ENCODE measurements around the gene TRPM2.
"Not testable (repeated sequence)": the region's sequence is repeated elsewhere in the genome, so short reads cannot be mapped to it uniquely, and the experiment has no call there.

TRPM2 gene

DNA sequence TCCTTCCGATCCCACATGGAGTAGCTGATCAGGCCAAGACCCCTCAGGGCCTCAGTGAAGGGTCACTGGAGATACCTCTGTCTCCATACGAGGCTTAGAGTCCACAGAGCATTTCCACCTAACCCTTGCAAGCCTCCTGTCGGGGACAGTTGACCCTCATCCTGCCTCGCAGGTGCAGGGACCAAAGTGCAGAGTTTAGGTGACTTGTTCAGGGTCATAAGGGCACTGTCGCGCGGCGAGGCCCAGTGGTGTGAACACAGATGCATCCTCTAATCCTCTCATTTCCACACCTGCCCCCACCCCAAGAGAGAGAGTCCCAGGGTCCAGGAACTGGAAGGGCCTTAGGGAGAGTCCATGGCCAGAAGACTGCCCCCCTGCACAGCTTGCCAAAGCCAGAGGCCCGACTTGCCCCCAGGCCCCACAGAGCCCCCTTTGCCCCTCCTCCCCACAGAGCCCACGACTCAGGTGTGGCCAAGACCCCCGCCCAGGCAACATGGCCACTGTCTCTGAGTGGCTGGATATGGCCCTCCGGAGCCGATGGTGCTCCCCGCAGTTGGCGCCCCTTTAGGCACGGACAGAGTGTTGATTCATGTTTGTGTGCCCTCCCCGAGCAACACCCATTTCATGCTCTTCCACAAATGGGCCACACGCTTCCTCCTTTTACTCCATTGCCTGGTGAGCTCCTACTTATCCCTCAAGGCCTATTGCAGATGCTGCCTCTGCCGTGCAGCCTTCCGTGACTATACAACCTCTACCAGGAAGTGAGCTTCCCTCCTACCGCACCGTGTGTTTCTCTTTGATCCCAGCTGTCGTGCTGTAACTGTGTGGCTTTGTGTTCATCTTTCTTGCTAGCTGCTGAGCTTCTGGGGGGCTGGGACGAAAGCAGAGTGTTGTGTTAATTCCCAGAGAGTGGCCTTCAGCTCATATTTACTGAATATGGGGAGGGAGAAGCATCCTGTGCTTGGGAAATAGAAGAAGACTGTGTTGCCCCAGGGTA is 1.7 kb downstream of the TRPM2 start:
- no peak for DNase-seq (ENCODE audit: low spot score)

DNA sequence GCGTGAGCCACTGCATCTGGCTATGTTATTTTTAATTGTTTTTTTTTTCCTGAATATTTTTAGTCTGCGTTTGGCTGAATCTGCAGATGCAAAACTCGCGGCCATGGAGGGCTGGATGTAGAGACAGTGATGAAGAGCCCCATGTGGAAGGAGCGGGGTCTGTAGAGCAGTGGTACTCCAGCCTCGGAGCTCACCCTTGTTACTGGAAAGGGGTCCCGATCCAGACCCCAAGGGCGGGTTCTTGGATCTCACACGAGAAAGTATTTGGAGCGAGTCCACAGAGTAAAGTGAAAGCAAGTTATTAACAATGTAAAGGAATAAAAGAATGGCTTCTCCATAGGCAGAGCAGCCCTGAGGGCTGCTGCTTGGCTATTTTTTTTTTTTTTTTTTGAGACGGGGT is 2.7 kb downstream of the TRPM2 start:
- DNase-seq (ENCODE audit: low spot score), result no peak

DNA sequence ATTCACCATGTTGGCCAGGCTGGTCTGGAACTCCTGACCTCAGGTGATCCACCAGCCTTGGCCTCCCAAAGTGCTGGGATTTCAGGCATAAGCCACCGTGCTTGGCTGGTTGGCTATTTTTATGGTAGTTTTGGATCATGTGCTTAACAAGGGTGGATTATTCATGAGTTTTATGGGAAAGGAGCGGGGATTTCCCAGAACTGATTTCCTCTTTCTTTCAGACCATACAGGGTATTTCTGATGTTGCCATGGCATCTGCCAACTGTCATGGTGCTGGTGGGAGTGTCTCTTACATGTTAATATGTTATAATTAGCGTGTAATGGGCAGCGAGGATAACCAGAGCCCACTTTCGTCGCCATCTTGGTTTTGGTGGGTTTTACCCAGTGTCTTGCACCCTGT is 3.2 kb downstream of the TRPM2 start:
- no peak for DNase-seq (ENCODE audit: low spot score)

DNA sequence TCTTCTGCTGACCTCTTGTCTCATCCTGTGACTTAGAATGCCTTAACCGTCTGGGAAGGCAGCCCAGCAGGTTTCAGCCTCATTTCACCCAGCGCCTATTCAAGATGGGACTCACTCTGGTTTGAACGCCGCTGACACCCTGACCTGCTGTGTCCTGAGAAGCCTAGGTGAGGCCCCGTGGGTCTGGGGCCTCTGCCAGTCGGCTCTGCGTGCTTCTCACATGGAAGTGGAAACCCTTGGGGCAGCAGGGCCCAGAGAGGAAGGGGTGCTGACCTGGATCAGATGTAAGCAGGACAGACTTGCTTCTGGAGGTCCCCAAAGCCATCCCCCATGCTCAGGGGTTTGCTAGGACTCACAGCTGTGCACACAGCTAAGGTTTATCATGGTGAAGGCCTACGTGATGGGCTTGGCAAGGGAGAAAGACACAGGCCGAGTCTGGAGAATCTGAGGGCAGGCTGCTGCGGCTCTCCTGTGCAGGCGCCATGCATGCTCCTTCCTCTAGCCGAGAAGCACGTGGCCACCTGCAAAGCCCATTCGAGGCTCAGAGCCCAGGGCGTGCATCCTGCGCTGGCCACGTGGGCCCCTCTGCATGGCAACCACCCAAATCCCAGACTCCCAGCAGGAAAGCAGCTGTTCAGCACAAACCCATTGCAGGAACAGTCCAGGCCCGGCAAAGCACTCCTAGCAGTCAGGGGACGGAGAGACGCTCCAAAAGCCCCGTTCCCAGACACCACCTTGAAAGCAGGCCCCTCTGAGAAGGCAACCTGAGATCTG is 3.8 kb downstream of the TRPM2 start:
- no peak for DNase-seq (ENCODE audit: low spot score)

DNA sequence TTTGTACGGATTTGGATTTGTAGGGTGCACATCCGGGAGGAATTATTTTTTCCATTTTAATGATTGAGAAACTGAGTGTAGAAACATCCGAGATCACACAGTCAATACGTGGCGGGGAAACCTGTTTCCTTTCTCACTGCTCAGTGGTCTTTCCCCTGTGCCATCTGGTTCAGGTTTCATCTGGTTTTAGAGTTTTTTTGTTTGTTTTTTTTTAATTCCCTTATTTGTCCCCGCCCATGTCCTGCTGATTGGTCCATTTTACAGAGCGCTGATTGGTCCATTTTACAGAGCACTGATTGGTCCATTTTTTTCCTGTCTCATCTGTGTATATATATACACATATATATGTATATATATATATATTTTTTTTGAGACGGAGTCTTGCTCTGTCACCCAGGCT is 6.0 kb downstream of the TRPM2 start:
- DNase-seq (ENCODE audit: low spot score), result no peak

DNA sequence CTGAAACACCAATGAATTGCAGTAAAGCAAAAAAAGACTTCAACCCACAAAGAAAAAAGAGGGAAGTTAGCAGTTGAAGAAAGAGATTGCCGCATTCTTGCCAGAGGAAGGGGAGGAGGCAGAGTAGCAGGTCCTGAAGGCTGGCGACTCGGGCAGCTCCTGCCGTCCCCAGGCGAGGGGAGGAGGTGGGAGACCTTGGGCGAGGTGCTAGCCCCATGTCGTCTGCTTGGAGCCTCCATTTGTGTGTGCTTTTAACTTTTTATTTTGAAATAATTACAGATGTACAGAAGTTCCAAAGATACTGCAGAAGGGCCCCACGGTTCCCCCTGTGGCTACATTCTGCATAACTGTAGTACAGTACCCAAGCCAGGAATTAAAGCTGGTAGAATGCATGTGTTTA is 6.7 kb downstream of the TRPM2 start:
- DNase-seq (ENCODE audit: low spot score), result no peak

DNA sequence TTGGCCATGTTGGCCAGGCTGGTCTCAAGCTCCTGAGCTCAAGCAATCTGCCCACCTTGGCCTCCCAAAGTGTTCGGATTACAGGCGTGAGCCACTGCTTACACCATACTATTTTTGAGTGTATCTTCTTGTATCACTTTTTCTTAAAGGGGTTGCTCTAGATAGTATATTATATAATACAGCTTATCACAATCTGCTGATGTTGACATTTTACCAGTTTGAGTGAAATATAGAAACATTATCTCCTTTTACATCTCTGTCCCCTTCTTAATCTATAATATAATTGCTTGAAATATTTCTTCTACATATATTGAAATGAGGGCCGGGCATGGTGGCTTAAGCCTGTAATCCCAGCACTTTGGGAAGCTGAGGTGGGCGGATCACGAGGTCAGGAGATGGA is 8.5 kb downstream of the TRPM2 start:
- not testable (repeated sequence) for DNase-seq (ENCODE audit: low spot score)

DNA sequence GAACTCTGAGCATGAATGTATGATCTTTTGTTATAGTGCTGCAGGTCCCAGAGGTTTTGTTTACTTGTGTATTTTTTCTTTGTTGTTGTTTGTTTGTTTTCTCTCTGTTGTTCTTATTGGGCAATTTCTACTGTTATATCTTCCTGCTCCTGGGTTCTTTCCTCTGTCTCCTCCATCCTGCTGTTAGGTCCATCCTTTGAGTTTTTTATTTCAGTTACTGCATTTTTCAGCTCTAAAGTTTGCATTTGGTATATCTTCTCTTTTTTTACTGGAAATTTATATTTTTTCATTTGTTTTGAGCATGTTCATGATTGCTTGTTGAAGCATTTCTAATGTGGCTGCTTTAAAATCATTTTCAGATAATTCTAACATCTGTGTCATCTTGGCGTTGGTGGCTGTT is 9.9 kb downstream of the TRPM2 start:
- no peak for DNase-seq (ENCODE audit: low spot score)

DNA sequence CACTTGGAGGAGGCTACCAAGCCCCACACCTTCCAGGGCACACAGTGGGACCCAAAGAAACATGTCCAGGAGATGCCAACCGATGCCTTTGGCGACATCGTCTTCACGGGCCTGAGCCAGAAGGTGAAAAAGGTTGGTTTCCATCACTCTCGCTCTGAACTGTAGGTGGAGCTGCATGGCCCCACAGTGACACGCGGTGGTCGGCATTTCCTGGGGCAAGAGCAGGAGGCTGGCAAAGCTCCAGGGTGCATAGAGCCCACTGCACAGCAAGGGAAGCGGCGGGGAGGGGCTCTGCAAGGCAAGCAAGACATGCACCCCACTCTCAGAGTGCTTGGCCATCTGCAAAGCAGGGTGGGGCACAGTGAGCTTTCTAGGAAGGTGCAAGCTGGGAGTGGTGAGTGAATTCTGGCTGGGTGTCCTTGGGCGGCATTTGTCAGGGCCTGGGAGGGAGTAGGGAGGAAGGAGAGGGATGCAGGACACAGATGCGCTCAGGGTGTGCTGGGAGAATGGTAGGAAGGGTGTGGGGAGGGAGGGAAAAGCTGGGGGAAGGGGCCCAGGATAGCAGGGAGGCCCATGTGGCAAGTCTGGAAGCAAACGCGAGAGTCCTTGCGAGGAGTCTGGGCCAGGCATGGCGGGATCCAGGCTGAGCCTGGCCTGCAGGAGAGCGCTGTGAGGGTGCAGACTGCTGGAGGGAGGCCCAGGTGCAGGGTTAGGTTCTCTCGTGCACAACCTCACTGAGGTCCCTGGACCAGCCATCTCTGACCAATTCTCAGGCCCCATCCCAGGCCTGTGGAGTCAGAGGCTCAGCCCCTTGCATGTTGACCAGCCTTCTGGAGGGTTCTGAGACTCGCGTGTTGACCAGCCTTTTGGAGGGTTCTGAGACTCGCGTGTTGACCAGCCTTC is 11.0 kb downstream of the TRPM2 start:
- no peak for DNase-seq (ENCODE audit: low spot score)

DNA sequence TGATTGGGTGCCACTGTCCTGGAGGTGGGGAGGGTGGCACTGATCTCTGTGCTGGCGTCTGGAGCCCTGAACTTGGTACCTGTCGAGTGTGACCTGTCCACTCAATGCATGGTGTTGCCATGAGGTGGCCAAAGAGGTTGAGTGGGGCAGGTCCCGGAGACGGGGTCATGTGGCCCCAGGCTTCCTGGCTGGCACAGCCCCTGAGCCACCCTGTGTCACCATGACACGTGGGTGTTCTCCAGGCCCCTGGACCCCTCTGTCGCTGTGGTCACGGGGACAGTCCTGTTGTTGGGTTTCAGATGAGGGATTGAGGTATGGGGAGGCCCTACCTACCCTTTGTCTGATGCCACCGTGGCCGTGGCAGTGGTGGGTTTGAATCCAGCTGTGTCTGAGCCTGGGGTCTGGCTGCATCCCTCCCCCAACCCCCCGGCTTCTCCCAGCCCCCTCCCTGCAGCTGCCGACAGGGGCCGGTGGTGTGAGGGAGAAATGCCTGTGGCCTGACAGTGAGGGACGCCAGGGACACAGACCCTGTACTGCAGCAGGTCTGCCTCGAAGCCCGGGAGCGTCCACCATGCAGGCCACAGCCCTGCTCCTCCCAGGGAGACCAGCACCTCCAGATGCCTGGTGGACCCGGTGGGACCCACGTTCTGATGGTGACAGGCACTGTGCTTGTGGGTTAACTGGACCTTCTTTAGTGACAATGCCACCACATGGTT is 12.0 kb downstream of the TRPM2 start:
- no peak for DNase-seq (ENCODE audit: low spot score)

DNA sequence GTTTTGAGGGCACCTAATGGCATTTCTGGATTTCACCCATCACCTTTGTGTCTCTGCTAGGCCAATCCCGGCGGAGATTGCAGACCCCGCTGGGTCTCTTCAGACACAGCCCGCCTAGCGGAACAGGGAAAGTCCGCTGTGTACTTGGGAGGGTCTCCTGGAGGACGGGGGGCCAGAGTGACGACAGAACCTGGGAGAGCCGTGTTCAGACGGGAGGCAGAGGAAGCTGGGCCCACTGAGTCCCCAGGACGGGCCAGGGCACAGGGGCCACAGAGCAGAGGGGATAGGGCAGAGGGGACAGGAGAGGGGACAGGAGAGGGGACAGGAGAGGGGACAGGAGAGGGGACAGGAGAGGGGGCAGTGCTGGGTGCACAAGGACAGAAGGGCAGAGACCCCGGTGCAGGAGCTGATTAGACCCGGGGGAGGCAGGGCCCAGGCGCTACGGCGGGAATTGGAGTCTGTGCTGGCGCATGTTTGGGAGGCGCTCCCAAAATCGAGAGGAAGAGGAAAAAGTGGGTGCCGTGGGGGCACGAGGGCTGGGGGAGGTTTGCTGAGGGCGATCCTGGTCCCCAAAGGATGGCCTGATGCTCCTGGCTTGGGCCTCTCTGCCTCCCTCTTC is 12.7 kb downstream of the TRPM2 start:
- no peak for DNase-seq (ENCODE audit: low spot score)

DNA sequence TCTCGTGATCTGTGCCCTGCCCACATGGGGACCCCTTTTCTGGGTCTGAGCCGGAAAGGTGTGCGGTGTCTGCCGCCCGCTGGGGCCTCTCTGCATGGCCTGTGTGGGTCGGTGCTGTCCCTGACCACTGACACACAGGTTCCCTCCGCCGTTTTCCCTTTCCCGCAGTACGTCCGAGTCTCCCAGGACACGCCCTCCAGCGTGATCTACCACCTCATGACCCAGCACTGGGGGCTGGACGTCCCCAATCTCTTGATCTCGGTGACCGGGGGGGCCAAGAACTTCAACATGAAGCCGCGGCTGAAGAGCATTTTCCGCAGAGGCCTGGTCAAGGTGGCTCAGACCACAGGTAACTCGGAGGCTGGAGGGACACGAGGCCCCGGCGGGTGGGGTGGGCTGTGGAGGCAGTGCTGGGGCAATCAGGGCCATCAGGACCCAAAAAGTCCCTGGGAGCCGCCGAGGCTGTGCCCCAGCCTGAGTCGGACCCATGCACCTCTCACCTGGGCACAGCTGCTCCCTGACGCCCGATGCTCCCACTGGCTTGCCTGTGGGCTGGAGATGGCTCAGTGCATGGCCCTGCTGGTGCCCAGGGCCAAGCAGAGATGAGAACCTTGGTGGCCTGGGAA is 13.3 kb downstream of the TRPM2 start:
- DNase-seq (ENCODE audit: low spot score), result no peak

DNA sequence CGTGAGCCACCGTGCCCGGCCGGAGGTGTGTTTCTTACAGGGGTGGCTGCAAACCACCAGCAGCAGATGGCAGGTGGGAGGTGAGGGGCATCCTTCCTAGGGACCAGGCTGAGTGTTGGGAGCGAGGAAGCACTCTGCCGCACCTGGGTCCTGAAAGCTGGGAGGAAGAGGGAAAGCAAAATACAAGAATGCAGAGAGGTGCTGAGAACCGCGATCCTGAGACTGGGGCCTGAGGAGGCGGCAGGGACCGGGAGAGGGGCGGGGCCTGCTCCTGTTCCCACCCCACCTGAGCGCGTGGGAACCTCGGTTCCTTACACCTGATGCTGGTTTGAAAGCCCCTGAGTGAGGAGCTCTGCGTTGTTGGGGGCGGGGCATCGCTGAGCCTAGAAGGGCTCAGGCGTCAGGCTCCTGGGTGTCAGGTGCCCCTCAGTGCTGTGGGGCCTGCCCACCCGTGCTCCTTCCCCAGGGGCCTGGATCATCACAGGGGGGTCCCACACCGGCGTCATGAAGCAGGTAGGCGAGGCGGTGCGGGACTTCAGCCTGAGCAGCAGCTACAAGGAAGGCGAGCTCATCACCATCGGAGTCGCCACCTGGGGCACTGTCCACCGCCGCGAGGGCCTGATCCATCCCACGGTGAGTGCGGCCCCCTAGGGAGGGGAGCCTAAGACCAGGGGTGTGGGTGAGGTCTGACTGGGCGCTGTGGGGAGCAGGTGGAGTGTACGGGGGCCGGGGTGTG is 15.5 kb downstream of the TRPM2 start:
- no peak for DNase-seq (ENCODE audit: low spot score)

DNA sequence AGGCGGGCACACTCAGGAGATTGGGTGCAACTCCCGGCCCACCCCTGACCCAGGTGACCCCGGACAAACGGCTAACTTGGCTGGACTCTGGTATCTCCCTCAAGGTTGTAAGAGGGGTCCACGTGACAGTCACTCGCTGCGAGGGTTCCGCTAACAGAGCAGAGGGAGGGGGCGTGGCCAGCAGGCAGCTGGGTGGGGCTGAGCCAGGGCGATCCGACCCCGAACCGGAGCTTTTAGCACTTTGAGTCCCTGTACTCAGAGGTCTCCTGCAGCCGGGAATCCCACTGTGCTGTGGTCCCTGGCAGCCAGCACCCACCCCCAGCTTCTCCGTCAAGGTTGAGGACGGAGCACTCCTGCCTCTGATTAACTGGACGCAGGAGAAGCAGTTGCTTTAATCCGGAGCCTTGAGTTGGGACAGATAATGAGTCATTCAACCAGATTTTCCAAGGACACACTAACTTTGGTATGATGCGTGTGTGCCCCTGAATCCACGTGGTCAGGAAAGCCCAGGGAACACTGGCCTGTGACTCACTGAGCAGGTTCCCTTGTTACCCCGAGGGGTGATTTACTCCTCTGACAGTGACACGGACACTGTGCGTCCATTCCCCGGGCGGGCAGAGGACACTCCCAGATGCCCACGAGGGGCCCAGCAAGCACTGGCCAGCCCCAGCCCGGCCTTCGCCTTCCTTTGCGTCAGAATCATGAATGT is 16.8 kb downstream of the TRPM2 start:
- DNase-seq (ENCODE audit: low spot score), result peak; percentile 74

DNA sequence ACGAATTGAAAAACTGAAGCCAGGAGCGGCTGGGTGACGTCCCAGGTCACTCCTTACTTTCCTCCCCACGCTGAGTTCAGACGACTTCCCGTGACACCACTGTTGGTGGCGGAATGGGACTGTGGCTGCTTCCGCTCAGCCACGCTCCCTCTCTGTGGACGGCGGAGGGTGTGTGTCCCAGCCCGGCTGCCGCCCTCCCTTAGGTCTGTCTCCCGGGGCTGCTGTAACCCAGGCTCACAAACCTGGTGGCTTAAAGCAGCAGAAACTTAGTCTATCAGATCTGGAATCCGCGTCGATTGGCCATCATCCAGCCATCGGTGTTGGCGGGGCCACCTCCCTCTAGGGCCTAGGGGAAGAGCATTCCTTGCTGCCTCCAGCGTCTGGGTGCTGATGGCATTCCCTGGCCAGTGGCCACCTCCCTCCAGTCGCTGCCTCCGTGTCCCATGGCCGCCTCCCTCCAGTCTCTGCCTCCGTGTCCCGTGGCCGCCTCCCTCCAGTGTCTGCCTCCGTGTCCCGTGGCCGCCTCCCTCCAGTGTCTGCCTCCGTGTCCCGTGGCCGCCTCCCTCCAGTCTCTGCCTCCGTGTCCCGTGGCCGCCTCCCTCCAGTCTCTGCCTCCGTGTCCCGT is 17.5 kb downstream of the TRPM2 start:
- DNase-seq (ENCODE audit: low spot score), result no peak

DNA sequence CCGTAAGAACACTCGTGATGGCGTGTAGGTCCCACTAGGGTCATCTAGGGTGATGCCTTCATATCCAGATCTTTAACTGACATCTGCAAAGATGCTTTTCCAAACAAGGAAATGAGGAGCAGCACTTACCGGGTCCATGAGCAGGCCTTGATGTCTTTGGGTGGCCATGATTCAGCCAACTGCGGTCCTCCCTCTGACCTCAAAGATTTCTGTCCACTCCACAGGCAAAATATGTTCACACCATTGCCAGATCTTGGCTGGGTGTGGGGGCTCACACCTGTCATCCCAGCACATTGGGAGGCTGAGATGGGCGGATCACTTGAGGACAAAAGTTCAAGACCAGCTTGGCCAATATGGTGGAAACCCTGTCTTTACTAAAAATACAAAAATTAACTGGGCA is 18.2 kb downstream of the TRPM2 start:
- DNase-seq (ENCODE audit: low spot score), result no peak

DNA sequence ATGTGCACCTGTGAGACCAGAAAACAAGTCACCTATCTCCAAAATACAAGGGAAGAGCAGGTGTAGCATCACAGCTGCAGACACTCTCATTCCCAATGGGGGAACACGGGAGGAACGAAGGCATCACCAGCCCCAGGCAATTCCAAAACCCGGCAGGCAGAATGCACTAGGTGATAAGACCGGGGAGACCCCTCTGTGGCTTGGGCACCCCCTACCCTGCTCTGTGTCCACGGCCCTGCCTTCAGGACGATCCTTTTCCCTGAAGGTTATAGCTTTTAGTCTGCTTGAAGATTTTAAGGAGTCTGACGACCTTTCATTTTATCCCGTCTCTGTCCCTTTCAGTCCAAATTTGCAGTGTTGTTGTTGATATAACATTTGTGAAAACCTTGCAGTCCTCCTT is 19.2 kb downstream of the TRPM2 start:
- DNase-seq (ENCODE audit: low spot score), result no peak

DNA sequence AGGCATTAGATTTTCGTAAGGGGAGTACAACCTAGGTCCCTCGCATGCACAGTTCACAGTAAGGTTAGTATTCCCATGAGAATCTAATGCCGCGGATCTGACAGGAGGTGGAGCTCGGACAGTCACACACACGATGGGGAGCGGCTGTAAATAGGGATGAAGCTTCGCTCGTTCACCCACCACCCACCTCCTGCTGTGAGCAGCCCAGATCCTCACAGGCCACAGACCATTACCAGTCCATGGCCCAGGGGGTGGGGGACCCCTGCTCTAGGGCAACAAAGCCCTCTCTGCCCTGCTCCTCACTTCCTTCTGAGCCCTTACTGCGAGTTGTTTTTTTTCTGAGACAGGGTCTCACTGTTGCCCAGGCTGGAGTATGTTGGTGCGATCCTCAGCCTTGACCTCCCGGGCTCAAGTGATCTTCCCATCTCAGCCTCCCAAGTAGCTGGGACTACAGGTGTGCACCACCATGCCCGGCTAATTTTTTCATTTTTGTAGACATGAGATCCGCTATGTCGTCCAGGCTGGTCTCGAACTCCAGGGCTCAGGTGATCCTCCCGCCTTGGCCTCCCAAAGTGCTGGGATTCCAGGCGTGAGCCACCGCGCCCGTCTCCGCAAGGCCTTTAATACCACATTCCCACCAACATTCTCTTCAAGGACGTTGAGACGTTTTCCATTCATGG is 21.3 kb downstream of the TRPM2 start:
- DNase-seq (ENCODE audit: low spot score), result no peak
